Activated B cell treated with CpG ODN at 0.5 μM for 24 hours (primary cell): Measurements from ENCODE around the gene ABR. TPM values are rescaled to one million over a fixed set of nuclear protein-coding genes. Genes with fewer than 3 reads are reported as not detected.

ENCODE experiments used
- ATAC-seq: fragments of 200-7000 bp; cut with Tn5 transposase; one replicate; pipeline ENCODE4 v1.10.0; 2021; ENCODE audit warnings: low read depth, mild to moderate bottlenecking, moderate library complexity
- CTCF ChIA-PET: fragments of 350-600 bp; sonication (Branson Sonifier 250); formaldehyde crosslinking; loops from one replicate; lab custom pipeline; 2021; ENCODE audit warnings: antibody characterized with exemption; lab: Charles Lee
- POLR2A ChIA-PET: fragments of 350-600 bp; sonication (Branson Sonifier 250); formaldehyde crosslinking; loops from one replicate; lab custom pipeline; 2021; ENCODE audit warnings: antibody characterized with exemption; lab: Charles Lee
- DNase-seq: peaks from one replicate; pipeline ENCODE4 v3.0.0; 2022
- H3K27ac Mint-ChIP-seq: one replicate; pipeline ENCODE4 v1.8.0; 2020; ENCODE audit warnings: mixed read lengths
- H3K27me3 Mint-ChIP-seq: one replicate; pipeline ENCODE4 v1.8.0; 2021; ENCODE audit warnings: mixed read lengths
- H3K36me3 Mint-ChIP-seq: one replicate; pipeline ENCODE4 v1.8.0; 2021; ENCODE audit warnings: low read depth, mixed read lengths
- H3K4me1 Mint-ChIP-seq: one replicate; pipeline ENCODE4 v1.8.0; 2021; ENCODE audit warnings: mixed read lengths
- H3K4me3 Mint-ChIP-seq: one replicate; pipeline ENCODE4 v1.8.0; 2020; ENCODE audit warnings: mild to moderate bottlenecking, mixed read lengths
- H3K9me3 Mint-ChIP-seq: one replicate; pipeline ENCODE4 v1.8.0; 2020; ENCODE audit warnings: mixed read lengths
- intact Hi-C: fragments of 100-400 bp; cut with micrococcal nuclease; formaldehyde crosslinking; loops from one replicate; pipeline ENCODE4 v1.15.1; 2024
- total RNA-seq: library from RNA; stranded (reverse); gene quantifications from 2 replicates; pipeline ENCODE4 v1.2.3, GENCODE V29; 2022
- TF ChIP-seq, protein P1 (sequence below): fragments of 200-600 bp; IDR thresholded peaks from one replicate; pipeline ENCODE4 v1.8.0; 2022; ENCODE audit warnings: antibody characterized with exemption, mild to moderate bottlenecking

The ABR gene
- total RNA-seq, 1 donor from 2014 or later: 150 TPM

DNA sequence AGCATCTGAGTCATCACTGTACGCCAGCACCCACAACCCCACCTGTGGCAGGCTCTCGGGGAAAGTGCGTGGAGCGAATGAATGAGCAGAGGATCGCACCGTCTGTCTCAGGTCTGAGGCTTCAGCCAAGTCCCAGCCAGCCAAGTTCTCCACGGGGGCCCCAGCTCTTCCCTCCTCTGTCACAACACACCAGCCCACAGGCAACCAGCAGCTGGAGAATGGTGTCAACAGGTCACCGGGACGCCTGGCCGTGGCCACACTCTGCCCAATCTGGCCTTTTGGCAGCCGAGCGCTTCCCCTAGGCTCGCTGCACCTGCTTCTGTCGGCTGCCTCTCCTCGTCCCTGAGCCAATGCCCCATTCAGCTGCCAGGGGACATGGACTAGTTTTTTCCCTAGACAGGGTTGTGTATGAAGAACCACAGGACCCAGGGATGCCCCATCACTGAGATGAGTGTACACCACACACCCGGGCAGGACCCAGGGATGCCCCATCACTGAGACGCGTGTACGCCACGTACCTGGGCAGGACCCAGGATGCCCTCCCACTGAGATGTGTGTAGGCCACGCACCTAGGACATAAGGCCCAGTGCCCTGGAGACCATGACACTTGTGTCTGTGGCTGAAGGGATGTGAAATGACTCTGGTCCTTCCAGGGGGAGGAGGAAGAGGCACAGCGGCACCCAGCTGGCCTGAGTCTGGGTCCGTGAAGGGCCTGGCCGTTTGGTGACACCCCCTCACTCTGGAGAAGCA lies 52.8 kb downstream of the ABR start:
- no peak for ATAC-seq
- H3K4me3 Mint-ChIP-seq: no peak overlapping the region
- no peak for DNase-seq
- H3K9me3 Mint-ChIP-seq: peaks cover 2% of the 10 kb centered on the region
- CTCF ChIA-PET: interaction anchor here (1.5 kb wide), 1 partner anchor 12 kb away, joined by 3 read pairs; no protein-coding TSS in a partner anchor
- H3K27ac Mint-ChIP-seq: no peak overlapping the region
- H3K36me3 Mint-ChIP-seq: peaks cover 17% of the 10 kb centered on the region
- no peaks in the 10 kb centered on the region for H3K27me3 Mint-ChIP-seq
- intact Hi-C loops: no loop called here
- TF ChIP-seq, protein P1, sequence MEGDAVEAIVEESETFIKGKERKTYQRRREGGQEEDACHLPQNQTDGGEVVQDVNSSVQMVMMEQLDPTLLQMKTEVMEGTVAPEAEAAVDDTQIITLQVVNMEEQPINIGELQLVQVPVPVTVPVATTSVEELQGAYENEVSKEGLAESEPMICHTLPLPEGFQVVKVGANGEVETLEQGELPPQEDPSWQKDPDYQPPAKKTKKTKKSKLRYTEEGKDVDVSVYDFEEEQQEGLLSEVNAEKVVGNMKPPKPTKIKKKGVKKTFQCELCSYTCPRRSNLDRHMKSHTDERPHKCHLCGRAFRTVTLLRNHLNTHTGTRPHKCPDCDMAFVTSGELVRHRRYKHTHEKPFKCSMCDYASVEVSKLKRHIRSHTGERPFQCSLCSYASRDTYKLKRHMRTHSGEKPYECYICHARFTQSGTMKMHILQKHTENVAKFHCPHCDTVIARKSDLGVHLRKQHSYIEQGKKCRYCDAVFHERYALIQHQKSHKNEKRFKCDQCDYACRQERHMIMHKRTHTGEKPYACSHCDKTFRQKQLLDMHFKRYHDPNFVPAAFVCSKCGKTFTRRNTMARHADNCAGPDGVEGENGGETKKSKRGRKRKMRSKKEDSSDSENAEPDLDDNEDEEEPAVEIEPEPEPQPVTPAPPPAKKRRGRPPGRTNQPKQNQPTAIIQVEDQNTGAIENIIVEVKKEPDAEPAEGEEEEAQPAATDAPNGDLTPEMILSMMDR: no peak
- H3K4me1 Mint-ChIP-seq: peaks cover 15% of the 10 kb centered on the region
- POLR2A ChIA-PET: no interaction called here

DNA sequence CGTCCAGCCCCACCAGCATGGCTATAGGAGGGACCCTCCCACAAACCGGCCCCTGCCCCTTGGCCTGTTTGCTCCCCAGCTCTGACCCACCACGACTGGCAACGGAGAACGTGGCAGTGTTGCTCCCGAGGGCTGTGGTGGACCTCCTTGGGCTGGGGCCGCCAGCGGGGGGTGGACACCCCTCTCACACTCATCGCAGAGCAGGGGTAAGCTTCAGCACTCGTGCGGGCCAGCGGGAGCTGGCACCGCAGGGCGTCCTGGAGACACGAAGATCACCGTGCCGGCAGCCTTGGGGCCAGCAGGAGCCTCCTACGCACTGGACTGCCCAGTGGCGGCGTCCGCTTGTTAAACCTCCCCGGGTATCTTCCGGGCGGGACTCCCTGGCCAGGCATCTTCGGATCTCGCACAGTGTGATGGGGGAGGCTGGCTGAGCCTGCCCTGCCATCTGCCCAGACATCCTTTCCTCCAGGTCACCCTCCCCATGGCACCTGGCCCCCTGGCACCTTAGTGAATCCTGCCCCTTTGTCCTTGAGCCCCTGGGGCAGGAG lies 53.5 kb downstream of the ABR start:
- H3K9me3 Mint-ChIP-seq: peaks cover 2% of the 10 kb centered on the region
- POLR2A ChIA-PET: no interaction called here
- no peaks in the 10 kb centered on the region for H3K27me3 Mint-ChIP-seq
- H3K4me3 Mint-ChIP-seq: no peak overlapping the region
- no peak overlapping the region for H3K27ac Mint-ChIP-seq
- H3K4me1 Mint-ChIP-seq: peaks cover 13% of the 10 kb centered on the region
- CTCF ChIA-PET: interaction anchor here (1.5 kb wide), 1 partner anchor 12 kb away, joined by 3 read pairs; no protein-coding TSS in a partner anchor
- DNase-seq (no peak), ATAC-seq (no peak)
- TF ChIP-seq, protein P1: no peak
- peaks cover 17% of the 10 kb centered on the region for H3K36me3 Mint-ChIP-seq
- intact Hi-C loops: no loop called here

DNA sequence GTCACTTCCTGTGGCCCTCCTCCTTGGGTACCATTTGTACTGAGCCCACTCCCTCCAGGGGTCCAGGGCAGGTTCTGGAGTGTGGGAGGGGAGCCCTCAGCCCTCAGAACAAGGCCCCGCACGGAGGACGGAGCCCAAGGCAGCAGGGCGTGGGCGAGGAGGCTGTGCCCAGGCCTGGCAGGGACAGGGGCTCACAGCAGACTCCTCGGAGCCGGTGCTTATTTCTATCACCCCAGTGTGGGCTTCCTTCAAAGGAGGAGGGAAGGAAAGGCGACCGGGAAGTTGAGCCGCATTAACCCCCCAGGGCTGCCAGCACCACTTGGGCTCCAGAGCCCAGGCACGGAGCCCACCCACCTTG lies 54.0 kb downstream of the ABR start:
- peaks cover 2% of the 10 kb centered on the region for H3K9me3 Mint-ChIP-seq
- H3K36me3 Mint-ChIP-seq: peaks cover 17% of the 10 kb centered on the region
- H3K4me1 Mint-ChIP-seq: peaks cover 13% of the 10 kb centered on the region
- ChIA-PET CTCF (no interaction called here), POLR2A (no interaction called here)
- intact Hi-C loops: no loop called here
- no peaks in the 10 kb centered on the region for H3K27me3 Mint-ChIP-seq
- ATAC-seq (no peak), DNase-seq (no peak)
- H3K4me3 Mint-ChIP-seq: no peak overlapping the region
- no peak overlapping the region for H3K27ac Mint-ChIP-seq
- TF ChIP-seq, protein P1: no peak

DNA sequence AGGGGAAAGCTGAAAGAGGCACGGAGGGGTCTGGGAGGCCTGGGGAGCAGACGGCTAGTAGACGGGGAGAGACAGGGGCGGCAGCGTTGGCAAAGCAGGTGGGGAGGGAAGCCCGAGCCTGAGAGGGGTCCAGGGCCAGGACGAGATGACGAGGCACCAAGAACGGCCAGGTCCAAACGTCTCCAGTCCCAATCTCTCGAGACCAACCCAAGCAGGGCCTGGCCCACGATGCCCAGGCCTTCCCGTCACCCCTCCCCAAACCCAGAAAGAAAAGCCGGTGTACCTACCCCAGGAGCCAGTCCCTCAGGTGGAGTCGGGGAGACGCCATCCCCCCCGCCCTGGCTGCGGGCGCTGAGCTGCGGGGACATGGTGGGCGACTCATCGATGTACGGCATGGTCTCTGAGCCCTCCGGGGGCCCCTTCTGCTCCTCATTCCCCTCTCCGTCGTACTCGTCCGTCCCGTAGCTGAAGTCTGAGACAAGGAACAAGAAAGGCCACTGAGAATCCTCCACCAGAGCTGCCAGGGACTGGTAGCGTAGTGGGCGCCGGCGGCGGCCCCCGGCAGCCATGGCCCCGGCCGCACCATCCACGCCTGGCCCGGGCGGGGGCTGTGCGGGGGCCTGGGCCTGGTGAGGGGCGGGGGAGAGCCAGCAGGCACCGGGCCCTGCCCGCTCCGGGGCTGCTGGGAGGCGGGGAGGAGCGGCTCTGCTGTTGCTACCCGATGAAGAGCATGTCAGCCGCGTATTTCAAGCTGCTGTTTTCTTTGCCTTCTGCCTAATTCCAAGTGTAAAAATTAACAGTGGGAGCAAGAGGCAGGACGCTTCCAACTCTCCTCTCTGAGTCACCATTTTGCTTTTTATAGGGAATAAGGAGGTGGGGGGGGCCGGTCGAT lies 54.6 kb downstream of the ABR start:
- ChIA-PET POLR2A (no interaction called here), CTCF (interaction anchor here (1.1 to 5.5 kb wide), 3 partner anchors 56 to 125 kb away, joined by 4 to 76 read pairs (median 5); no protein-coding TSS in a partner anchor)
- Mint-ChIP-seq H3K27me3 (no peaks in the 10 kb centered on the region), H3K9me3 (peaks cover 2% of the 10 kb centered on the region), H3K36me3 (peaks cover 17% of the 10 kb centered on the region), H3K4me1 (peaks cover 13% of the 10 kb centered on the region), H3K4me3 (no peak overlapping the region), H3K27ac (no peak overlapping the region)
- DNase-seq (no peak), ATAC-seq (no peak)
- intact Hi-C loops: no loop called here
- TF ChIP-seq, protein P1: no peak
